Measurements from ENCODE around the gene GSX1. TPM values are rescaled to one million over a fixed set of nuclear protein-coding genes. Genes with fewer than 3 reads are reported as not detected.

GSX1 gene
- total RNA-seq, 1 experiment from 2014 or later, result not detected

- no peaks in the 10 kb centered on the region for H3K4me1 ChIP-seq (ENCODE audit: control insufficient read depth, insufficient read depth, low read length)
- H3K4me3 ChIP-seq (ENCODE audit: low read depth in 2 of 2, low read length in 2 of 2), result no peak overlapping the region
- ATAC-seq (no peak), DNase-seq (ENCODE audit: low read depth, low spot score) (no peak)
- POLR2A ChIA-PET, result no interaction called here
- BruUV-seq (replicated peaks), result no TSS peak
- H3K27ac ChIP-seq (ENCODE audit: low read length), result no peak overlapping the region
- no peaks in the 10 kb centered on the region for H3K36me3 ChIP-seq (ENCODE audit: control insufficient read depth, insufficient read depth, low read length)
- intact Hi-C loops (cut with micrococcal nuclease; ENCODE audit: unreplicated experiment), result no loop called here
- CTCF ChIA-PET, result no interaction called here
- TF ChIP-seq TCF7L2 (IDR thresholded peaks at IDR 0.05; ENCODE audit: low read depth, low read length) (no peak), CTCF (IDR thresholded peaks at IDR 0.05) (no peak), SIN3A (IDR thresholded peaks at IDR 0.05; ENCODE audit: borderline replicate concordance, insufficient read depth, low read depth, low read length) (no peak), REST (IDR thresholded peaks at IDR 0.05; ENCODE audit: insufficient read depth in 1 of 2, low read depth in 2 of 2, low read length in 1 of 2) (no peak), POLR2AphosphoS5 (IDR thresholded peaks at IDR 0.05; ENCODE audit: low read depth, low read length) (no peak)
- H3K9me3 ChIP-seq (ENCODE audit: control insufficient read depth, insufficient read depth, low read depth, low read length), result no peaks in the 10 kb centered on the region
- peaks cover 2% of the 10 kb centered on the region; the same call in 1 of the 2 replicates for H3K27me3 ChIP-seq (ENCODE audit: control insufficient read depth, insufficient read depth, low read length)
- in situ Hi-C loops (cut with HindIII; ENCODE audit: low pct_unique_long_range_greater_than_20kb, low sequenced_read_pairs), result no loop called here
Measured at GRCh38 chr13:27775943-27776342, 16.3 kb upstream of the GSX1 start.

GRCh38 chr13:27782151-27782550 lies 10.1 kb upstream of the GSX1 start:
- ChIA-PET CTCF (no interaction called here), POLR2A (no interaction called here)
- H3K27me3 ChIP-seq (ENCODE audit: control insufficient read depth, insufficient read depth, low read length), result peaks cover 2% of the 10 kb centered on the region; the same call in 1 of the 2 replicates
- DNase-seq (ENCODE audit: low read depth, low spot score) (no peak), ATAC-seq (no peak)
- intact Hi-C loops (cut with micrococcal nuclease; ENCODE audit: unreplicated experiment) (no loop called here), in situ Hi-C loops (cut with HindIII; ENCODE audit: low pct_unique_long_range_greater_than_20kb, low sequenced_read_pairs) (no loop called here)
- no peak overlapping the region for H3K27ac ChIP-seq (ENCODE audit: low read length)
- no peaks in the 10 kb centered on the region for H3K36me3 ChIP-seq (ENCODE audit: control insufficient read depth, insufficient read depth, low read length)
- BruUV-seq (replicated peaks), result no TSS peak
- no peaks in the 10 kb centered on the region for H3K4me1 ChIP-seq (ENCODE audit: control insufficient read depth, insufficient read depth, low read length)
- no peak overlapping the region for H3K4me3 ChIP-seq (ENCODE audit: low read depth in 2 of 2, low read length in 2 of 2)
- no peaks in the 10 kb centered on the region for H3K9me3 ChIP-seq (ENCODE audit: control insufficient read depth, insufficient read depth, low read depth, low read length)
- no peak for TF ChIP-seq SIN3A (IDR thresholded peaks at IDR 0.05; ENCODE audit: borderline replicate concordance, insufficient read depth, low read depth, low read length)
- TF ChIP-seq CTCF (IDR thresholded peaks at IDR 0.05), result no peak
- TF ChIP-seq REST (IDR thresholded peaks at IDR 0.05; ENCODE audit: insufficient read depth in 1 of 2, low read depth in 2 of 2, low read length in 1 of 2), result no peak
- TF ChIP-seq TCF7L2 (IDR thresholded peaks at IDR 0.05; ENCODE audit: low read depth, low read length), result no peak
- TF ChIP-seq POLR2AphosphoS5 (IDR thresholded peaks at IDR 0.05; ENCODE audit: low read depth, low read length), result no peak
